ENCODE data around the gene NCAM2.

DNA sequence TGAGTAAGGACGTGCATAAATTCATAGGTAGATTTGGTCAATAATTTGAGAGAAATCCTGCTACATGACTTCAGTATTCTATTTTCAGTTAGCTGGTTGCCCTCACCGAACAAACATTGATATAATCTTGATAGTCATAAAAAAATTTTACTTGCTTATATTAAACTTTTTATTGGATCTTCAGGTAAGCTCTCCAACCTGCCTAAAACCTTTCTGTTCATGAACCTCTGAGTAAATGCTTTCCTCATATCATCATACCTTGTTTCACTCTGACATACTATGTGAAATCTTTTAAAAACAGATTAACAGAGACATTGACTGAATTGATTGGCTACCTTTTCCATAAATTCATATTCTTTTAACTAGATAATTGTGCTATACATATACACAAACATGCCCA, 299.0 kb downstream of the NCAM2 start:
- no peak for TF ChIP-seq CTCF (IDR thresholded peaks at IDR 0.05; ENCODE audit: extremely low read depth in 1 of 2, insufficient read depth in 1 of 2, low read depth in 1 of 2, low read length in 2 of 2)
- TF ChIP-seq EZH2 (IDR thresholded peaks at IDR 0.05; ENCODE audit: borderline replicate concordance, low read depth, low read length, severe bottlenecking), result no peak
- TF ChIP-seq POLR2A (IDR thresholded peaks at IDR 0.05; ENCODE audit: low read depth, low read length), result no peak
- no peak for TF ChIP-seq POLR2AphosphoS5 (IDR thresholded peaks at IDR 0.05; ENCODE audit: insufficient read depth, low read depth, low read length)
